HUDEP-2 (cell line): ENCODE results near the gene SHLD3.
"Not testable (repeated sequence)": the region's sequence is repeated elsewhere in the genome, so short reads cannot be mapped to it uniquely, and the experiment has no call there.

Experiments
- DNase-seq, 76 experiments: peaks; one replicate each; lab custom pipeline; 2025; ENCODE audit not compliant: unreplicated experiment in 76 of 76; lab: John Stamatoyannopoulos, UW

The SHLD3 gene

GRCh38 chr5:65674749-65675148 is 49.9 kb downstream of the SHLD3 start:
- no peak for DNase-seq

GRCh38 chr5:65676056-65676455 is 51.2 kb downstream of the SHLD3 start:
- DNase-seq = not testable (repeated sequence)
